PFSK-1 (cell line): ENCODE data around the gene FOXF1.

ENCODE experiments used
- POLR2AphosphoS5 ChIP-seq: IDR thresholded peaks from 2 replicates; pipeline ENCODE4 v1.6.1; 2012; ENCODE audit warnings: low read depth, mild to moderate bottlenecking, control low read depth, low read length, moderate library complexity
- SIN3A ChIP-seq: IDR thresholded peaks from 2 replicates; pipeline ENCODE4 v1.6.1; 2012; ENCODE audit warnings: mild to moderate bottlenecking, low read length, moderate library complexity, borderline replicate concordance; ENCODE audit not compliant: insufficient read depth
- TF ChIP-seq, protein P1 (sequence below), 2 experiments: IDR thresholded peaks; 2 replicates each; pipeline versions ENCODE4 v1.6.1 to v1.8.0; 2011 to 2012; ENCODE audit warnings: low read depth in 2 of 2, low read length in 2 of 2, control low read depth in 1 of 2, inconsistent platforms in 1 of 2, mild to moderate bottlenecking in 1 of 2, moderate library complexity in 1 of 2; ENCODE audit not compliant: insufficient read depth in 1 of 2

DNA sequence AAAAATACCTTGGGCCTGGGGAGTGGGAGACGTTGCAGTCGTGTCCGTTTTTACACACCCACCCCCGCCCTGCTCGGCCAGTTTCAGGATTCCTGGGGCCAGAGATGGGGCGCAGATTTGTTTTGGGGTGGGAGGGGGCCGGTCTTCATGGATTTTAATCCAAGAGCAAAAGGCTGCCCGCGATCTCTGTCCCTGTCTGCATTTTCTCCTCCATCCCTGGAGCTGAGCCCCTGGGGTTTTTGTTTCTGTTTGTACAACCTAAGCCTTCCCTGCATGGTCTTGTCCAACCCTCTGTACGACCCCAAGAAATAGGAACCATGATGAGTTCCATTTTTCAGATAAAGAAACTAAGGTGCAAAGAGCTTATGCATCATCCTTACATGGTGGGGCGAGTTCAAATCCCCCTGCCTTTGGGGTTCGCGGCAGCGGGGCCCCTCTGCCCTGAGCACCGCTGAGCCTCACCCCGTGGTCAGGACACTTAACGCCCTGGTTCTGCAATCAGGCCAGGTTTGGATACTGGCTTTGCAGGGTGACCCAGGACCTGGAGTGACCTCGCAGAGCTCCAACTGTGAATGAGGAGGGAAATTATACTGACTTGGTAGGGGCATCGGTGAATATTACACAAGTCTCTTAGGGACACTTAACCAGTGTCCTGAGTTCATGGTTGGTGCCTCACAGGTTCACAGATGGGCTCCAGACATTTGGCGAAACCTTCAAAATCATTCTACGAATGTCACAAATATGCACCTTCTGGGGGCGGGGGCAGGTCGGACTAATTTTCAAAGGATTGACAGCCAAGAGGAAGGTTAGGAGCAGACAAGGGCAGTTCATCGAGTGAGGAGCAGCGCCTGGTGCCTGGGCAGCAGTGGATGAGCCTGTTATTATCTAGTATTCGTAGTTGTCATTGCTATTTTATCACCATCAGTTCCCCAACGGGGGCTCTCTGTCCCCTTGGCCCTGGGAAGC lies 4.1 kb upstream of the FOXF1 start:
- TF ChIP-seq POLR2AphosphoS5 (no peak), SIN3A (no peak)
- TF ChIP-seq, protein P1, sequence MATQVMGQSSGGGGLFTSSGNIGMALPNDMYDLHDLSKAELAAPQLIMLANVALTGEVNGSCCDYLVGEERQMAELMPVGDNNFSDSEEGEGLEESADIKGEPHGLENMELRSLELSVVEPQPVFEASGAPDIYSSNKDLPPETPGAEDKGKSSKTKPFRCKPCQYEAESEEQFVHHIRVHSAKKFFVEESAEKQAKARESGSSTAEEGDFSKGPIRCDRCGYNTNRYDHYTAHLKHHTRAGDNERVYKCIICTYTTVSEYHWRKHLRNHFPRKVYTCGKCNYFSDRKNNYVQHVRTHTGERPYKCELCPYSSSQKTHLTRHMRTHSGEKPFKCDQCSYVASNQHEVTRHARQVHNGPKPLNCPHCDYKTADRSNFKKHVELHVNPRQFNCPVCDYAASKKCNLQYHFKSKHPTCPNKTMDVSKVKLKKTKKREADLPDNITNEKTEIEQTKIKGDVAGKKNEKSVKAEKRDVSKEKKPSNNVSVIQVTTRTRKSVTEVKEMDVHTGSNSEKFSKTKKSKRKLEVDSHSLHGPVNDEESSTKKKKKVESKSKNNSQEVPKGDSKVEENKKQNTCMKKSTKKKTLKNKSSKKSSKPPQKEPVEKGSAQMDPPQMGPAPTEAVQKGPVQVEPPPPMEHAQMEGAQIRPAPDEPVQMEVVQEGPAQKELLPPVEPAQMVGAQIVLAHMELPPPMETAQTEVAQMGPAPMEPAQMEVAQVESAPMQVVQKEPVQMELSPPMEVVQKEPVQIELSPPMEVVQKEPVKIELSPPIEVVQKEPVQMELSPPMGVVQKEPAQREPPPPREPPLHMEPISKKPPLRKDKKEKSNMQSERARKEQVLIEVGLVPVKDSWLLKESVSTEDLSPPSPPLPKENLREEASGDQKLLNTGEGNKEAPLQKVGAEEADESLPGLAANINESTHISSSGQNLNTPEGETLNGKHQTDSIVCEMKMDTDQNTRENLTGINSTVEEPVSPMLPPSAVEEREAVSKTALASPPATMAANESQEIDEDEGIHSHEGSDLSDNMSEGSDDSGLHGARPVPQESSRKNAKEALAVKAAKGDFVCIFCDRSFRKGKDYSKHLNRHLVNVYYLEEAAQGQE (IDR thresholded peaks at IDR 0.05; ENCODE audit: insufficient read depth in 1 of 2, low read depth in 2 of 2, low read length in 2 of 2): no peak
